A549 (cell line): ENCODE measurements around the gene TACR1.

Experiments
- CEBPB ChIP-seq, 2 experiments: fragments of >200 bp in 1 of 2; sonication (Bioruptor Twin) in 1 of 2; formaldehyde crosslinking in 1 of 2; IDR thresholded peaks; 2 replicates each; pipeline ENCODE4 v1.6.1; 2012 to 2016
- CHD2 ChIP-seq: fragments of 150-350 bp; IDR thresholded peaks from 2 replicates; pipeline ENCODE4 v1.6.1; 2014; ENCODE audit warnings: low read length; ENCODE audit not compliant: partially characterized antibody
- ESRRA ChIP-seq: fragments of 150-350 bp; IDR thresholded peaks from 2 replicates; pipeline ENCODE4 v1.6.1; 2014; ENCODE audit warnings: mild to moderate bottlenecking, low read length, borderline replicate concordance
- JUN ChIP-seq, 2 experiments: fragments of >200 bp; sonication (Bioruptor Twin); formaldehyde crosslinking; IDR thresholded peaks; 2 replicates in 1 of 2; 3 replicates in 1 of 2; pipeline ENCODE4 v1.6.1; 2016 to 2017
- KDM1A ChIP-seq: fragments of 200-600 bp; sonication (generic); IDR thresholded peaks from 2 replicates; pipeline ENCODE4 v1.6.1; 2016; ENCODE audit warnings: low read depth, mild to moderate bottlenecking
- MAX ChIP-seq: IDR thresholded peaks from 2 replicates; pipeline ENCODE4 v1.6.1; 2012
- MYC ChIP-seq: IDR thresholded peaks from 2 replicates; pipeline ENCODE4 v1.6.1; 2012; ENCODE audit warnings: mild to moderate bottlenecking, inconsistent platforms, low read length, improper control_type of control experiment, borderline replicate concordance
- NPAS2 ChIP-seq: fragments of 250-450 bp; sonication (Bioruptor Pico); IDR thresholded peaks from 2 replicates; pipeline ENCODE4 v1.8.0; 2022; ENCODE audit warnings: mild to moderate bottlenecking, moderate library complexity, borderline replicate concordance
- PHF8 ChIP-seq: fragments of 200-600 bp; sonication (generic); IDR thresholded peaks from 2 replicates; pipeline ENCODE4 v1.6.1; 2016; ENCODE audit warnings: low read depth, mild to moderate bottlenecking, antibody characterized with exemption, moderate library complexity, borderline replicate concordance
- POLR2A ChIP-seq: IDR thresholded peaks from 2 replicates; pipeline ENCODE4 v1.6.1; 2012; ENCODE audit warnings: mild to moderate bottlenecking, low read length
- RCOR1 ChIP-seq: fragments of 150-350 bp; IDR thresholded peaks from 2 replicates; pipeline ENCODE4 v1.6.1; 2014; ENCODE audit warnings: antibody characterized with exemption, low read length, low read depth
- REST ChIP-seq: fragments of 200-600 bp; sonication (generic); IDR thresholded peaks from 2 replicates; pipeline ENCODE4 v1.6.1; 2016; ENCODE audit warnings: antibody characterized with exemption, mild to moderate bottlenecking, moderate library complexity
- ZSCAN20 ChIP-seq: fragments of 250-450 bp; sonication (Bioruptor Pico); IDR thresholded peaks from 2 replicates; pipeline ENCODE4 v1.8.0; 2022; ENCODE audit warnings: mild to moderate bottlenecking, moderate library complexity
- TF ChIP-seq, protein P1 (sequence below): fragments of >200 bp; sonication (Bioruptor Twin); formaldehyde crosslinking; IDR thresholded peaks from 3 replicates; pipeline ENCODE4 v1.5.1; 2016

- TF ChIP-seq REST (no peak), POLR2A (no peak), MYC (no peak), CEBPB (IDR thresholded peaks at IDR 0.05) (no peak), ESRRA (no peak), PHF8 (no peak), MAX (no peak), CHD2 (no peak), ZSCAN20 (CRISPR knock-in tag) (no peak), JUN (IDR thresholded peaks at IDR 0.05) (no peak), NPAS2 (CRISPR knock-in tag) (no peak), KDM1A (no peak), RCOR1 (no peak)
- TF ChIP-seq, protein P1, sequence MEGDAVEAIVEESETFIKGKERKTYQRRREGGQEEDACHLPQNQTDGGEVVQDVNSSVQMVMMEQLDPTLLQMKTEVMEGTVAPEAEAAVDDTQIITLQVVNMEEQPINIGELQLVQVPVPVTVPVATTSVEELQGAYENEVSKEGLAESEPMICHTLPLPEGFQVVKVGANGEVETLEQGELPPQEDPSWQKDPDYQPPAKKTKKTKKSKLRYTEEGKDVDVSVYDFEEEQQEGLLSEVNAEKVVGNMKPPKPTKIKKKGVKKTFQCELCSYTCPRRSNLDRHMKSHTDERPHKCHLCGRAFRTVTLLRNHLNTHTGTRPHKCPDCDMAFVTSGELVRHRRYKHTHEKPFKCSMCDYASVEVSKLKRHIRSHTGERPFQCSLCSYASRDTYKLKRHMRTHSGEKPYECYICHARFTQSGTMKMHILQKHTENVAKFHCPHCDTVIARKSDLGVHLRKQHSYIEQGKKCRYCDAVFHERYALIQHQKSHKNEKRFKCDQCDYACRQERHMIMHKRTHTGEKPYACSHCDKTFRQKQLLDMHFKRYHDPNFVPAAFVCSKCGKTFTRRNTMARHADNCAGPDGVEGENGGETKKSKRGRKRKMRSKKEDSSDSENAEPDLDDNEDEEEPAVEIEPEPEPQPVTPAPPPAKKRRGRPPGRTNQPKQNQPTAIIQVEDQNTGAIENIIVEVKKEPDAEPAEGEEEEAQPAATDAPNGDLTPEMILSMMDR: no peak
Observed at GRCh38 chr2:75023666-75024455, 175.5 kb downstream of the TACR1 start.
